ENCODE data around the gene ENGASE.

DNA sequence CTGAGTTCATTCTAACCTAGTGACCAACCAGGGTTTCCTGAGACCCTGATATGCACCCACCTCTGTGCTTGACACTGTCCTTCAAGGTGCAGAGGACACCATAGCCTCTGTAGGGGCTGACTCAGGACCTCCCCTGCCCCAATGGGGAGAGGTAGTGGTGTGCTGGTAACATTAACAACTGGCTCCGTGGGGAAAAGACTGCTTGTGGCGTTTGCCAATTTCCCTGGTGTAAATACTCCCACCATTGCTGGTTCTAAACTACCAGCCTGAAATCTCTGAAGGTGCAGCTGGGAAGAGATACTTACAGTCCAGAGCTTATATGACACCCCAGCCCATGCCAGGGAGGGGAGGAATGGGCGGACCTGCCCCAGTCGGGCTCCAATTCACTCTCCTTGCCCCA lies 54.9 kb downstream of the ENGASE start:
- TF ChIP-seq, protein P1, sequence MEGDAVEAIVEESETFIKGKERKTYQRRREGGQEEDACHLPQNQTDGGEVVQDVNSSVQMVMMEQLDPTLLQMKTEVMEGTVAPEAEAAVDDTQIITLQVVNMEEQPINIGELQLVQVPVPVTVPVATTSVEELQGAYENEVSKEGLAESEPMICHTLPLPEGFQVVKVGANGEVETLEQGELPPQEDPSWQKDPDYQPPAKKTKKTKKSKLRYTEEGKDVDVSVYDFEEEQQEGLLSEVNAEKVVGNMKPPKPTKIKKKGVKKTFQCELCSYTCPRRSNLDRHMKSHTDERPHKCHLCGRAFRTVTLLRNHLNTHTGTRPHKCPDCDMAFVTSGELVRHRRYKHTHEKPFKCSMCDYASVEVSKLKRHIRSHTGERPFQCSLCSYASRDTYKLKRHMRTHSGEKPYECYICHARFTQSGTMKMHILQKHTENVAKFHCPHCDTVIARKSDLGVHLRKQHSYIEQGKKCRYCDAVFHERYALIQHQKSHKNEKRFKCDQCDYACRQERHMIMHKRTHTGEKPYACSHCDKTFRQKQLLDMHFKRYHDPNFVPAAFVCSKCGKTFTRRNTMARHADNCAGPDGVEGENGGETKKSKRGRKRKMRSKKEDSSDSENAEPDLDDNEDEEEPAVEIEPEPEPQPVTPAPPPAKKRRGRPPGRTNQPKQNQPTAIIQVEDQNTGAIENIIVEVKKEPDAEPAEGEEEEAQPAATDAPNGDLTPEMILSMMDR (conservative IDR thresholded peaks at IDR 0.05 in 1 of 2, IDR thresholded peaks at IDR 0.05 in 1 of 2; ENCODE audit: extremely low read depth in 1 of 2, insufficient read depth in 1 of 2, low read depth in 1 of 2, low read length in 2 of 2), result no peak
- TF ChIP-seq EZH2 (IDR thresholded peaks at IDR 0.05; ENCODE audit: borderline replicate concordance, low read length), result no peak
